WTC11 (cell line): ENCODE measurements around the gene NR2F1.

ENCODE experiments used
- ATF2 ChIP-seq: sonication (generic); formaldehyde crosslinking; IDR thresholded peaks from 2 replicates; pipeline ENCODE4 v1.8.1; 2022; ENCODE audit warnings: low read depth, missing genetic modification reagents, borderline replicate concordance
- CTCF ChIP-seq: fragments of 200-600 bp; IDR thresholded peaks from 2 replicates; pipeline ENCODE4 v1.8.0; 2022; ENCODE audit warnings: antibody characterized with exemption
- IRF2 ChIP-seq: sonication (generic); formaldehyde crosslinking; IDR thresholded peaks from 2 replicates; pipeline ENCODE4 v1.8.0; 2022; ENCODE audit warnings: low read depth, missing genetic modification reagents, borderline replicate concordance
- JUN ChIP-seq: sonication (generic); formaldehyde crosslinking; IDR thresholded peaks from 2 replicates; pipeline ENCODE4 v1.8.0; 2023; ENCODE audit warnings: mild to moderate bottlenecking, missing genetic modification reagents
- MLX ChIP-seq: sonication (generic); formaldehyde crosslinking; IDR thresholded peaks from 2 replicates; pipeline ENCODE4 v1.8.1; 2023; ENCODE audit warnings: mild to moderate bottlenecking, missing genetic modification reagents, moderate library complexity
- NFYB ChIP-seq: sonication (generic); formaldehyde crosslinking; conservative IDR thresholded peaks from 2 replicates; pipeline ENCODE4 v1.8.0; 2022; ENCODE audit warnings: low read depth, missing genetic modification reagents
- NR2C2 ChIP-seq: sonication (generic); formaldehyde crosslinking; IDR thresholded peaks from 2 replicates; pipeline ENCODE4 v1.8.0; 2022; ENCODE audit warnings: mild to moderate bottlenecking, missing genetic modification reagents
- STAT6 ChIP-seq: sonication (generic); formaldehyde crosslinking; conservative IDR thresholded peaks from 2 replicates; pipeline ENCODE4 v1.8.1; 2023; ENCODE audit warnings: mild to moderate bottlenecking, low read depth, missing genetic modification reagents, moderate library complexity
- TCF7 ChIP-seq: sonication (generic); formaldehyde crosslinking; IDR thresholded peaks from 2 replicates; pipeline ENCODE4 v1.8.0; 2022; ENCODE audit warnings: mild to moderate bottlenecking, low read depth, missing genetic modification reagents, moderate library complexity
- ZNF121 ChIP-seq: sonication (generic); formaldehyde crosslinking; IDR thresholded peaks from 2 replicates; pipeline ENCODE4 v1.8.0; 2023; ENCODE audit warnings: missing genetic modification reagents

- TF ChIP-seq CTCF (no peak), JUN (CRISPR knock-in tag) (no peak), MLX (CRISPR knock-in tag) (no peak), IRF2 (no peak), TCF7 (CRISPR knock-in tag) (no peak), ATF2 (CRISPR knock-in tag) (no peak), ZNF121 (CRISPR knock-in tag) (no peak), STAT6 (CRISPR knock-in tag) (no peak), NFYB (CRISPR knock-in tag) (no peak), NR2C2 (CRISPR knock-in tag) (no peak)
Measured at GRCh38 chr5:93585041-93585766, 2.2 kb downstream of the NR2F1 start.
